Measurements from ENCODE around the gene PRG3. TPM values are rescaled to one million over a fixed set of nuclear protein-coding genes. Genes with fewer than 3 reads are reported as not detected.

The PRG3 gene
- total RNA-seq, 1 experiment from 2014 or later: not detected

- H2AK5ac ChIP-seq (ENCODE audit: insufficient read length, low read length): no peak overlapping the region
- peaks cover 3 to 4% of the 10 kb centered on the region in 2 experiments; a peak in 4 of 5 replicates for H3K9me3 Mint-ChIP-seq
- no peak overlapping the region for H3K56ac ChIP-seq (ENCODE audit: insufficient read length, low read depth, low read length)
- TF ChIP-seq CTCF (conservative IDR thresholded peaks at IDR 0.05): no peak
- peaks cover 0 to 3% (median 0%) of the 10 kb centered on the region in 3 experiments; a peak in 1 of 7 replicates for H3K36me3 Mint-ChIP-seq (ENCODE audit: insufficient read depth in 1 of 3, low read depth in 3 of 3)
- H4K91ac ChIP-seq (ENCODE audit: insufficient read length, low read depth, low read length): no peak overlapping the region
- no peak for DNase-seq
- H3T11ph ChIP-seq (ENCODE audit: low read length): no peak overlapping the region
- H3K4me1 Mint-ChIP-seq: peaks cover 30 to 36% of the 10 kb centered on the region in 2 experiments
- no peaks in the 10 kb centered on the region for H4K20me1 ChIP-seq (ENCODE audit: control insufficient read depth, insufficient read depth, insufficient read length)
- no peaks in the 10 kb centered on the region for H3K23me2 ChIP-seq (ENCODE audit: insufficient read length, low read depth, low read length, poor library complexity, severe bottlenecking)
- H3K27ac Mint-ChIP-seq: no peak overlapping the region
- peaks cover 12% of the 10 kb centered on the region for H3K27me3 Mint-ChIP-seq (ENCODE audit: low read depth)
- no peaks in the 10 kb centered on the region for H3K27me3 ChIP-seq (ENCODE audit: insufficient read depth, low read length)
- no peak overlapping the region for H4K5ac ChIP-seq (ENCODE audit: insufficient read length, low read depth, low read length)
- H3K4ac ChIP-seq (ENCODE audit: low read depth, low read length): no peak overlapping the region
- no peak overlapping the region for H4K8ac ChIP-seq (replicated peaks; ENCODE audit: insufficient read length, low read depth, low read length)
- no peak overlapping the region for H3K14ac ChIP-seq (ENCODE audit: insufficient read depth, low read length)
- H3K27ac ChIP-seq (ENCODE audit: insufficient read length, low read depth, low read length): no peak overlapping the region
- H3K4me3 Mint-ChIP-seq: no peak overlapping the region
- H2BK5ac ChIP-seq (ENCODE audit: insufficient read length, low read length): no peak overlapping the region
- no peak overlapping the region for H3K4me2 ChIP-seq (ENCODE audit: insufficient read depth, insufficient read length, low read length)
- H3K23ac ChIP-seq (ENCODE audit: insufficient read length, low read depth, low read length): no peak overlapping the region
- WGBS (ENCODE audit: extremely low coverage, insufficient read length, low lambda C conversion rate): no CpG with 5 or more reads among the region's 9 CpGs
- H3K9me3 ChIP-seq (ENCODE audit: control insufficient read depth, low read depth, low read length): no peaks in the 10 kb centered on the region
- H3K79me2 ChIP-seq (ENCODE audit: insufficient read depth, low read length): no peaks in the 10 kb centered on the region
- H3K79me1 ChIP-seq (ENCODE audit: insufficient read depth, low read depth, low read length, poor library complexity, severe bottlenecking): no peaks in the 10 kb centered on the region
- H3K18ac ChIP-seq (ENCODE audit: insufficient read length, low read depth, low read length): no peak overlapping the region
- no peak overlapping the region for H2BK12ac ChIP-seq (ENCODE audit: insufficient read length, low read depth, low read length)
- no peak overlapping the region for H2BK15ac ChIP-seq (ENCODE audit: low read depth, low read length)
- no peak overlapping the region for H2AFZ ChIP-seq (ENCODE audit: low read length)
- no peak overlapping the region for H2BK120ac ChIP-seq (ENCODE audit: low read depth, low read length, poor library complexity, severe bottlenecking)
- H2BK20ac ChIP-seq (ENCODE audit: low read depth, low read length, poor library complexity, severe bottlenecking): no peak overlapping the region
- H3K9ac ChIP-seq (ENCODE audit: extremely low read depth, insufficient read length, low read length): no peak overlapping the region
- no peaks in the 10 kb centered on the region for H3K4me1 ChIP-seq (ENCODE audit: insufficient read depth, low read length)
Observed at GRCh38 chr11:57356268-57356667, 24.7 kb downstream of the PRG3 start.

Data from H9 (cell line).